Esophagus muscularis mucosa (tissue), 3 donors: ENCODE results near the gene PERCC1.

Experiments used
- EP300 ChIP-seq: sonication (generic); formaldehyde crosslinking; IDR thresholded peaks from one replicate; pipeline ENCODE4 v1.6.1; 2017; ENCODE audit warnings: antibody characterized with exemption
- TF ChIP-seq, protein P1 (sequence below), 3 experiments: fragments of 200-600 bp in 2 of 3; fragments of 450-650 bp in 1 of 3; sonication (generic) in 2 of 3; IDR thresholded peaks; one replicate each; pipeline ENCODE4 v1.5.1; 2017 to 2019; ENCODE audit warnings: antibody characterized with exemption in 3 of 3, mild to moderate bottlenecking in 2 of 3, moderate library complexity in 1 of 3

DNA sequence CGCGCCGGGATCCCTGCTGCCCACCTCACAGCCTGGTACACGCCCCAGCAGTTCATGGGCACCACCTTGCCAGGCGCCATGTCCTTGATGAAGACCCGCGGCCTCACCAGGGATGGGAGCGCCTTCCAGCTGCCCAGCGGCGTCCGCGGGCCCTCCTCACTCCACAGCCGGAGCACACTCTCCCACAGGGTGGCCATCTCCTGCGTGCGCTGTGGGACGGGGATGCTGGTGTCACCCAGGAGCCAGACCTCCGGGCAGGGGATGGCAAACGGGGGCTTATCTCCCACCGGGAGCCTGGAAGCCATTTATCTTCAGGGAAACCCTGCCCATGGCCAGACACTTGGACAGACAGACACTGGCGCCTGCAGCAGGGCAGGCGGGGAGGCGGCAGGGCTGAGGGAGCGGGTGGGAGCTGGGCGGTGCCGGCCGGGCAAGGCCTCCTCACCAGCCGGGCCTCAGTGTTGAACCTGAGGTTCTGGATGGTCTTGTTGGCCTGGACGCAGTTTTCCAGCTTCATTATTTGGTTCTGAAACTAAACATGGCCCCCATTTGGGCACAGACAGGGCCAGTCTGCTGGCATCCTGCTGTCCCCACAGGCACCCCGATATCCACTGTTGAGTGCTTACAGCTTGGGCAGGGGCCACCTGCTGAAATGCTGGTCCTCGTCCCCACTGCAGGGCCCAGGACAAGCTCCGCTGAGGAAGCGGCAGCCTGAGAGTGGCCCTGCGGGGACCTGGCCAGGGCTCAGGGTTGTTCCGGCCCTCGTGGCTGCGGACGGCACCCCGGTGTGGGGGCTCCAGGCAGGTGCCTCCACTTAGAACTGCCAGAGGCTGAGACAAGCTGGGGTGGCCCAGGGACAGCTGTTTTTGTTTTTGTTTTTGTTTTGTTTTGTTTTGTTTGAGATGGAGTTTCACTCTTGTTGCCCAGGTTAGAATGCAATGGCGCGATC is 4.0 kb downstream of the PERCC1 start:
- TF ChIP-seq, protein P1, sequence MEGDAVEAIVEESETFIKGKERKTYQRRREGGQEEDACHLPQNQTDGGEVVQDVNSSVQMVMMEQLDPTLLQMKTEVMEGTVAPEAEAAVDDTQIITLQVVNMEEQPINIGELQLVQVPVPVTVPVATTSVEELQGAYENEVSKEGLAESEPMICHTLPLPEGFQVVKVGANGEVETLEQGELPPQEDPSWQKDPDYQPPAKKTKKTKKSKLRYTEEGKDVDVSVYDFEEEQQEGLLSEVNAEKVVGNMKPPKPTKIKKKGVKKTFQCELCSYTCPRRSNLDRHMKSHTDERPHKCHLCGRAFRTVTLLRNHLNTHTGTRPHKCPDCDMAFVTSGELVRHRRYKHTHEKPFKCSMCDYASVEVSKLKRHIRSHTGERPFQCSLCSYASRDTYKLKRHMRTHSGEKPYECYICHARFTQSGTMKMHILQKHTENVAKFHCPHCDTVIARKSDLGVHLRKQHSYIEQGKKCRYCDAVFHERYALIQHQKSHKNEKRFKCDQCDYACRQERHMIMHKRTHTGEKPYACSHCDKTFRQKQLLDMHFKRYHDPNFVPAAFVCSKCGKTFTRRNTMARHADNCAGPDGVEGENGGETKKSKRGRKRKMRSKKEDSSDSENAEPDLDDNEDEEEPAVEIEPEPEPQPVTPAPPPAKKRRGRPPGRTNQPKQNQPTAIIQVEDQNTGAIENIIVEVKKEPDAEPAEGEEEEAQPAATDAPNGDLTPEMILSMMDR (IDR thresholded peaks at IDR 0.05): no peak
- no peak for TF ChIP-seq EP300
